DOHH2 (cell line): ENCODE measurements around the gene LTV1.
"Not testable (repeated sequence)": the region's sequence is repeated elsewhere in the genome, so short reads cannot be mapped to it uniquely, and the experiment has no call there.

Source experiments
- H3F3A ChIP-seq: fragments of 200-600 bp; sonication (generic), shearing (Covaris generic); 2 replicates; pipeline ENCODE4 v1.6.0; 2016; ENCODE audit warnings: antibody characterized with exemption, mild to moderate bottlenecking; ENCODE audit not compliant: control insufficient read depth, insufficient read depth
- H3K27ac ChIP-seq: fragments of 200-600 bp; sonication (generic); 2 replicates; pipeline ENCODE4 v1.5.1; 2014; ENCODE audit warnings: low read depth, mild to moderate bottlenecking, low read length, moderate library complexity
- H3K27me3 ChIP-seq: fragments of 200-600 bp; sonication (generic); 2 replicates; pipeline ENCODE4 v1.6.1; 2014; ENCODE audit warnings: mild to moderate bottlenecking, low read length, mixed read lengths; ENCODE audit not compliant: control insufficient read depth
- H3K36me3 ChIP-seq: fragments of 200-600 bp; sonication (generic); 2 replicates; pipeline ENCODE4 v1.6.1; 2014; ENCODE audit warnings: mild to moderate bottlenecking, low read length, moderate library complexity, mixed read lengths; ENCODE audit not compliant: control insufficient read depth
- H3K4me1 ChIP-seq: fragments of 200-600 bp; sonication (generic); 2 replicates; pipeline ENCODE4 v1.6.1; 2014; ENCODE audit warnings: mild to moderate bottlenecking, low read length, mixed read lengths; ENCODE audit not compliant: control insufficient read depth
- H3K4me2 ChIP-seq: fragments of 200-600 bp; sonication (generic); 2 replicates; pipeline ENCODE4 v1.6.0; 2014; ENCODE audit warnings: mild to moderate bottlenecking, low read length, moderate library complexity
- H3K4me3 ChIP-seq: fragments of 200-600 bp; sonication (generic); 2 replicates; pipeline ENCODE4 v1.5.1; 2014; ENCODE audit warnings: mild to moderate bottlenecking, low read length, mixed read lengths
- H3K79me2 ChIP-seq: fragments of 200-600 bp; sonication (generic); 2 replicates; pipeline ENCODE4 v1.6.1; 2014; ENCODE audit warnings: mild to moderate bottlenecking, low read length, mixed read lengths; ENCODE audit not compliant: control insufficient read depth
- H3K9me2 ChIP-seq: fragments of 200-600 bp; sonication (generic); replicated peaks from 2 replicates; pipeline ENCODE4 v1.6.1; 2014; ENCODE audit warnings: mild to moderate bottlenecking, low read length, mixed read lengths; ENCODE audit not compliant: control insufficient read depth
- H3K9me3 ChIP-seq: fragments of 200-600 bp; sonication (generic); 2 replicates; pipeline ENCODE4 v1.6.1; 2014; ENCODE audit warnings: antibody characterized with exemption, low read length, mixed read lengths; ENCODE audit not compliant: control insufficient read depth, insufficient read depth
- H4K20me1 ChIP-seq: fragments of 200-600 bp; sonication (generic); 2 replicates; pipeline ENCODE4 v1.6.0; 2014; ENCODE audit warnings: low read depth, mild to moderate bottlenecking, antibody characterized with exemption, low read length, moderate library complexity; ENCODE audit not compliant: control insufficient read depth, insufficient read depth
- EZH2phosphoT487 ChIP-seq: fragments of 200-600 bp; sonication (generic); IDR thresholded peaks from 2 replicates; pipeline ENCODE4 v1.6.1; 2017; ENCODE audit warnings: borderline replicate concordance, mild to moderate bottlenecking, antibody characterized with exemption, low read length, moderate library complexity, mixed read lengths
- TF ChIP-seq, protein P1 (sequence below): fragments of 200-600 bp; sonication (generic); IDR thresholded peaks from one replicate; pipeline ENCODE4 v1.5.1; 2014; ENCODE audit warnings: antibody characterized with exemption, mild to moderate bottlenecking, low read depth, low read length; ENCODE audit not compliant: poor library complexity, severe bottlenecking

LTV1 gene

DNA sequence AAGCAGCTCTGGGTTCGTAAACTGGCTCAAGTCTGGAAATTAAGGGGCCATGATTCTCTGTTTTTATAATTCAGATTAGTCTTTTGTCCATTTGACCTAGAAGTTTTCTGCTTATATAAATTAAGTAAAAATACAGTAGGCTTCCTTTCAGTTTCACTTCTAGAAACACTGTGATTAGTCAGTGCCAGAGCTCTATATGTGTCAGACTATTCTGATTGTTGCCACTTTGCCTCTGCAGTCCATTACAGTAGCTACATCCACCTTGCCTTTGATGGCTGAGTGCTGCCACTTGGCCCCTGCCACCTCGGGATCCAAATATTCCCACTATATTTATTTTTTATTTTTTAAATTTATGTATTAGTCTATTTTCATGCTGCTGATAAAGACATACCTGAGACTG lies 29.1 kb downstream of the LTV1 start:
- Histone ChIP-seq H4K20me1 (no peaks in the 10 kb centered on the region), H3K27me3 (no peaks in the 10 kb centered on the region), H3K9me2 (no peaks in the 10 kb centered on the region), H3K4me1 (no peaks in the 10 kb centered on the region), H3K4me2 (no peak overlapping the region), H3F3A (no peaks in the 10 kb centered on the region), H3K4me3 (no peak overlapping the region), H3K79me2 (no peaks in the 10 kb centered on the region), H3K9me3 (no peaks in the 10 kb centered on the region), H3K27ac (no peak overlapping the region), H3K36me3 (no peaks in the 10 kb centered on the region)
- TF ChIP-seq EZH2phosphoT487, result no peak
- TF ChIP-seq, protein P1, sequence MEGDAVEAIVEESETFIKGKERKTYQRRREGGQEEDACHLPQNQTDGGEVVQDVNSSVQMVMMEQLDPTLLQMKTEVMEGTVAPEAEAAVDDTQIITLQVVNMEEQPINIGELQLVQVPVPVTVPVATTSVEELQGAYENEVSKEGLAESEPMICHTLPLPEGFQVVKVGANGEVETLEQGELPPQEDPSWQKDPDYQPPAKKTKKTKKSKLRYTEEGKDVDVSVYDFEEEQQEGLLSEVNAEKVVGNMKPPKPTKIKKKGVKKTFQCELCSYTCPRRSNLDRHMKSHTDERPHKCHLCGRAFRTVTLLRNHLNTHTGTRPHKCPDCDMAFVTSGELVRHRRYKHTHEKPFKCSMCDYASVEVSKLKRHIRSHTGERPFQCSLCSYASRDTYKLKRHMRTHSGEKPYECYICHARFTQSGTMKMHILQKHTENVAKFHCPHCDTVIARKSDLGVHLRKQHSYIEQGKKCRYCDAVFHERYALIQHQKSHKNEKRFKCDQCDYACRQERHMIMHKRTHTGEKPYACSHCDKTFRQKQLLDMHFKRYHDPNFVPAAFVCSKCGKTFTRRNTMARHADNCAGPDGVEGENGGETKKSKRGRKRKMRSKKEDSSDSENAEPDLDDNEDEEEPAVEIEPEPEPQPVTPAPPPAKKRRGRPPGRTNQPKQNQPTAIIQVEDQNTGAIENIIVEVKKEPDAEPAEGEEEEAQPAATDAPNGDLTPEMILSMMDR, result no peak

DNA sequence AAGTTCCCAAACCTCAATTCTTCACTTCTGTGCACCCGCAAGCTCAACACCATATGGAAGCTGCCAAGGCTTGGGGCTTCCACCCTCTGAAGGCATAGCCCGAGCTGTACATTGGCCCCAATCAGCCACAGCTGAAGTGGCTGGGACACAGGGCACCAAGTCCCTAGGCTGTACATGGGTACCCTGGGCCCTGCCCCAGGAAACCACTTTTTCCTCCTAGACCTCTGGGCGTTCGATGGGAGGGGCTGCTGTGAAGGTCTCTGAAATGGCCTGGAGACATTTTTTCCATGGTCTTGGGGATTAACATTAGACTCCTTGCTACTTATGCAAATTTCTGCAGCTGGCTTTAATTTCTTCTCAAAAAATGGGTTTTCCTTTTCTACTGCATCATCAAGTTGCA lies 30.5 kb downstream of the LTV1 start:
- H3F3A ChIP-seq, result not testable (repeated sequence)

GRCh38 chr6:143874503-143874902 lies 31.4 kb downstream of the LTV1 start:
- not testable (repeated sequence) for H3K9me2 ChIP-seq, H3K9me3 ChIP-seq, H3K27ac ChIP-seq, H3K36me3 ChIP-seq, H3K4me1 ChIP-seq, H3K4me3 ChIP-seq, H4K20me1 ChIP-seq, H3K79me2 ChIP-seq, H3K27me3 ChIP-seq, H3F3A ChIP-seq, H3K4me2 ChIP-seq

More for the DNA sequence above, 30.5 kb downstream of the LTV1 start:
- H3K4me2 ChIP-seq, H3K4me3 ChIP-seq, H3K9me2 ChIP-seq, H3K79me2 ChIP-seq, H3K27me3 ChIP-seq, H3K4me1 ChIP-seq, H3K9me3 ChIP-seq, H3K27ac ChIP-seq, H3K36me3 ChIP-seq, H4K20me1 ChIP-seq: not testable (repeated sequence)

- no peaks in the 10 kb centered on the region for H4K20me1 ChIP-seq
- H3K4me3 ChIP-seq, result no peak overlapping the region
- H3K4me2 ChIP-seq, result no peak overlapping the region
- no peak for TF ChIP-seq EZH2phosphoT487
- TF ChIP-seq, protein P1, result no peak
- H3F3A ChIP-seq, result no peaks in the 10 kb centered on the region
- H3K9me2 ChIP-seq, result no peaks in the 10 kb centered on the region
- H3K79me2 ChIP-seq, result no peaks in the 10 kb centered on the region
- H3K4me1 ChIP-seq, result no peaks in the 10 kb centered on the region
- no peaks in the 10 kb centered on the region for H3K36me3 ChIP-seq
- H3K9me3 ChIP-seq, result no peaks in the 10 kb centered on the region
- no peaks in the 10 kb centered on the region for H3K27me3 ChIP-seq
- no peak overlapping the region for H3K27ac ChIP-seq
Observed at GRCh38 chr6:143877584-143878271, 34.6 kb downstream of the LTV1 start.
